GM18907 (cell line): ENCODE results near the gene GLIS2.
A peak's percentile ranks its signal among the peaks of the same experiment; 100 is the strongest.

Experiments
- ATAC-seq: cut with Tn5 transposase; IDR thresholded peaks from one replicate; pipeline ENCODE4 v1.9.1; 2021; ENCODE audit warnings: mild to moderate bottlenecking, moderate library complexity; ENCODE audit not compliant: unreplicated experiment

The GLIS2 gene

GRCh38 chr16:4369007-4369733 lies 53.3 kb downstream of the GLIS2 start:
- no peak for ATAC-seq

- ATAC-seq, result no peak
Measured at GRCh38 chr16:4370151-4370550, 54.3 kb downstream of the GLIS2 start.

GRCh38 chr16:4370570-4371356 lies 54.9 kb downstream of the GLIS2 start:
- no peak for ATAC-seq

GRCh38 chr16:4371357-4372000 lies 55.6 kb downstream of the GLIS2 start, which contains the start of gene VASN:
Gene VASN, plus strand, starts transcription at chr16:4371848. Its CDS starts 9,030 bp downstream, at chr16:4380878.
- peak; percentile 60 for ATAC-seq

GRCh38 chr16:4372001-4372577 lies 56.2 kb downstream of the GLIS2 start:
- peak; percentile 27 for ATAC-seq

GRCh38 chr16:4372578-4373355 lies 56.9 kb downstream of the GLIS2 start:
- ATAC-seq, result no peak

GRCh38 chr16:4373356-4373908 lies 57.6 kb downstream of the GLIS2 start:
- no peak for ATAC-seq

GRCh38 chr16:4373909-4374742 lies 58.3 kb downstream of the GLIS2 start:
- ATAC-seq, result no peak

- no peak for ATAC-seq
Measured at GRCh38 chr16:4375717-4376116, 59.9 kb downstream of the GLIS2 start.

- ATAC-seq, result no peak
Measured at GRCh38 chr16:4376126-4376892, 60.4 kb downstream of the GLIS2 start.

- no peak for ATAC-seq
Measured at GRCh38 chr16:4376893-4377572, 61.2 kb downstream of the GLIS2 start.

- ATAC-seq, result no peak
Measured at GRCh38 chr16:4377573-4378154, 61.8 kb downstream of the GLIS2 start.

- no peak for ATAC-seq
Measured at GRCh38 chr16:4378161-4378666, 62.3 kb downstream of the GLIS2 start.

- no peak for ATAC-seq
Measured at GRCh38 chr16:4378999-4379690, 63.3 kb downstream of the GLIS2 start.

- ATAC-seq, result no peak
Measured at GRCh38 chr16:4380119-4381063, 64.5 kb downstream of the GLIS2 start.
